ENCODE data around the gene BICC1.

GRCh38 chr10:58826694-58827093, 314.0 kb downstream of the BICC1 start:
- TF ChIP-seq CTCF (IDR thresholded peaks at IDR 0.05), result no peak
- TF ChIP-seq POLR2A (IDR thresholded peaks at IDR 0.05), result no peak

Measured in thyroid gland (tissue), 4 donors.